Measurements from ENCODE around the gene CMC2. TPM values are rescaled to one million over a fixed set of nuclear protein-coding genes. Genes with fewer than 3 reads are reported as not detected.

The CMC2 gene
- polyA plus RNA-seq, 3 donors from 2014 or later, result 89.9 to 132 (median 113) TPM

- peaks cover 0 to 13% (median 6%) of the 10 kb centered on the region in 3 donors for H3K36me3 Mint-ChIP-seq
- H3K9me3 Mint-ChIP-seq, result no peaks in the 10 kb centered on the region
- H3K27ac Mint-ChIP-seq, result no peak overlapping the region
- no peaks in the 10 kb centered on the region for H3K27me3 Mint-ChIP-seq (ENCODE audit: low read depth in 3 of 3)
- peaks cover 3 to 5% of the 10 kb centered on the region in 2 donors for H3K4me1 Mint-ChIP-seq
- no peak overlapping the region for H3K4me3 Mint-ChIP-seq
- DNase-seq, result no peak
Measured at GRCh38 chr16:80982646-80983045, 24.0 kb downstream of the CMC2 start.

- Mint-ChIP-seq H3K36me3 (peaks cover 4 to 20% (median 11%) of the 10 kb centered on the region in 3 donors), H3K27ac (no peak overlapping the region), H3K27me3 (ENCODE audit: low read depth in 3 of 3) (no peaks in the 10 kb centered on the region), H3K9me3 (no peaks in the 10 kb centered on the region), H3K4me1 (peaks cover 3 to 5% of the 10 kb centered on the region in 2 donors), H3K4me3 (no peak overlapping the region)
- DNase-seq, result no peak
Measured at GRCh38 chr16:80981103-80981502, 25.6 kb downstream of the CMC2 start.

GRCh38 chr16:80976946-80977345 is 29.7 kb downstream of the CMC2 start:
- no peak overlapping the region for H3K4me3 Mint-ChIP-seq
- H3K27me3 Mint-ChIP-seq (ENCODE audit: low read depth in 3 of 3), result peaks cover 0 to 5% (median 2%) of the 10 kb centered on the region in 3 donors
- H3K9me3 Mint-ChIP-seq, result no peaks in the 10 kb centered on the region
- H3K27ac Mint-ChIP-seq, result no peak overlapping the region
- no peak for DNase-seq
- no peaks in the 10 kb centered on the region for H3K4me1 Mint-ChIP-seq
- H3K36me3 Mint-ChIP-seq, result peaks cover 7 to 30% (median 11%) of the 10 kb centered on the region in 3 donors

GRCh38 chr16:80974649-80975376 is 31.9 kb downstream of the CMC2 start:
- Mint-ChIP-seq H3K9me3 (no peaks in the 10 kb centered on the region), H3K4me1 (no peaks in the 10 kb centered on the region), H3K4me3 (no peak overlapping the region), H3K27ac (peak overlapping the region in 1 of 6 donors; percentile 13), H3K27me3 (ENCODE audit: low read depth in 3 of 3) (peaks cover 0 to 5% (median 2%) of the 10 kb centered on the region in 3 donors), H3K36me3 (peaks cover 9 to 34% (median 11%) of the 10 kb centered on the region in 3 donors)
- DNase-seq, result no peak

GRCh38 chr16:80973991-80974390 is 32.7 kb downstream of the CMC2 start:
- Mint-ChIP-seq H3K27ac (no peak overlapping the region), H3K36me3 (peaks cover 12 to 36% (median 14%) of the 10 kb centered on the region in 3 donors), H3K9me3 (no peaks in the 10 kb centered on the region), H3K27me3 (ENCODE audit: low read depth in 3 of 3) (peaks cover 0 to 5% (median 3%) of the 10 kb centered on the region in 3 donors), H3K4me3 (no peak overlapping the region), H3K4me1 (no peaks in the 10 kb centered on the region)
- DNase-seq, result no peak

GRCh38 chr16:80972611-80973010 is 34.1 kb downstream of the CMC2 start:
- Mint-ChIP-seq H3K4me3 (no peak overlapping the region), H3K4me1 (no peaks in the 10 kb centered on the region), H3K36me3 (peaks cover 16 to 38% (median 19%) of the 10 kb centered on the region in 3 donors), H3K27me3 (ENCODE audit: low read depth in 3 of 3) (peaks cover 0 to 5% (median 3%) of the 10 kb centered on the region in 3 donors), H3K9me3 (no peaks in the 10 kb centered on the region), H3K27ac (no peak overlapping the region)
- no peak for DNase-seq

GRCh38 chr16:80971819-80972218 is 34.9 kb downstream of the CMC2 start:
- Mint-ChIP-seq H3K27me3 (ENCODE audit: low read depth in 3 of 3) (peaks cover 0 to 5% (median 3%) of the 10 kb centered on the region in 3 donors), H3K36me3 (peaks cover 13 to 32% (median 15%) of the 10 kb centered on the region in 3 donors), H3K9me3 (no peaks in the 10 kb centered on the region), H3K4me3 (no peak overlapping the region), H3K27ac (peak overlapping the region in 2 of 6 donors; percentile 1 to 4), H3K4me1 (peaks cover 0 to under 1% of the 10 kb centered on the region in 2 donors)
- no peak for DNase-seq

- H3K27ac Mint-ChIP-seq, result no peak overlapping the region
Measured at GRCh38 chr16:80969114-80969484, 37.6 kb downstream of the CMC2 start.

GRCh38 chr16:80968386-80969113 is 38.1 kb downstream of the CMC2 start:
- no peak for DNase-seq
- Mint-ChIP-seq H3K4me1 (peaks cover 2 to 5% of the 10 kb centered on the region in 2 donors), H3K27ac (no peak overlapping the region), H3K9me3 (peaks cover 0 to 2% (median 0%) of the 10 kb centered on the region in 6 donors), H3K4me3 (no peak overlapping the region), H3K36me3 (peaks cover 11 to 16% (median 15%) of the 10 kb centered on the region in 3 donors), H3K27me3 (ENCODE audit: low read depth in 3 of 3) (peaks cover 0 to 5% (median 0%) of the 10 kb centered on the region in 3 donors)

More at GRCh38 chr16:80969114-80969484, 37.6 kb downstream of the CMC2 start:
- peaks cover 2 to 5% of the 10 kb centered on the region in 2 donors for H3K4me1 Mint-ChIP-seq
- H3K36me3 Mint-ChIP-seq, result peaks cover 11 to 17% (median 15%) of the 10 kb centered on the region in 3 donors
- H3K27me3 Mint-ChIP-seq (ENCODE audit: low read depth in 3 of 3), result peaks cover 0 to 5% (median 0%) of the 10 kb centered on the region in 3 donors
- H3K9me3 Mint-ChIP-seq, result no peaks in the 10 kb centered on the region
- H3K4me3 Mint-ChIP-seq, result no peak overlapping the region
- no peak for DNase-seq

GRCh38 chr16:80966617-80967016 is 40.1 kb downstream of the CMC2 start:
- Mint-ChIP-seq H3K36me3 (peaks cover 10 to 16% (median 11%) of the 10 kb centered on the region in 3 donors), H3K4me1 (peaks cover 2 to 5% of the 10 kb centered on the region in 2 donors), H3K9me3 (peaks cover 0 to 2% (median under 1%) of the 10 kb centered on the region in 6 donors), H3K4me3 (no peak overlapping the region), H3K27ac (no peak overlapping the region), H3K27me3 (ENCODE audit: low read depth in 3 of 3) (peaks cover 0 to 3% (median 0%) of the 10 kb centered on the region in 3 donors)
- no peak for DNase-seq

GRCh38 chr16:80964351-80964750 is 42.3 kb downstream of the CMC2 start:
- peaks cover 8 to 18% (median 13%) of the 10 kb centered on the region in 3 donors for H3K36me3 Mint-ChIP-seq
- peaks cover 2 to 5% of the 10 kb centered on the region in 2 donors for H3K4me1 Mint-ChIP-seq
- no peak for DNase-seq
- peaks cover 0 to 2% (median 2%) of the 10 kb centered on the region in 3 donors for H3K27me3 Mint-ChIP-seq (ENCODE audit: low read depth in 3 of 3)
- H3K27ac Mint-ChIP-seq, result peak overlapping the region in 1 of 6 donors; percentile 34
- H3K9me3 Mint-ChIP-seq, result peaks cover 4 to 22% (median 15%) of the 10 kb centered on the region in 6 donors
- H3K4me3 Mint-ChIP-seq, result no peak overlapping the region

- no peak for DNase-seq
- Mint-ChIP-seq H3K27ac (no peak overlapping the region), H3K4me3 (no peak overlapping the region), H3K9me3 (peaks cover 8 to 36% (median 28%) of the 10 kb centered on the region in 6 donors), H3K27me3 (ENCODE audit: low read depth in 3 of 3) (peaks cover 0 to 2% (median 2%) of the 10 kb centered on the region in 3 donors), H3K36me3 (peaks cover 2 to 15% (median 4%) of the 10 kb centered on the region in 3 donors), H3K4me1 (peaks cover 2 to 5% of the 10 kb centered on the region in 2 donors)
Measured at GRCh38 chr16:80962879-80963278, 43.8 kb downstream of the CMC2 start.

GRCh38 chr16:80958284-80958683 is 48.4 kb downstream of the CMC2 start:
- DNase-seq, result no peak
- Mint-ChIP-seq H3K27me3 (ENCODE audit: low read depth in 3 of 3) (peaks cover 2 to 5% (median 4%) of the 10 kb centered on the region in 3 donors), H3K4me3 (no peak overlapping the region), H3K36me3 (peaks cover 9 to 28% (median 17%) of the 10 kb centered on the region in 3 donors), H3K9me3 (peaks cover 27 to 53% (median 48%) of the 10 kb centered on the region in 6 donors), H3K4me1 (no peaks in the 10 kb centered on the region), H3K27ac (no peak overlapping the region)

GRCh38 chr16:80954985-80955384 is 51.7 kb downstream of the CMC2 start:
- H3K4me1 Mint-ChIP-seq, result no peaks in the 10 kb centered on the region
- H3K9me3 Mint-ChIP-seq, result peaks cover 23 to 44% (median 37%) of the 10 kb centered on the region in 6 donors
- peaks cover 2 to 4% (median 3%) of the 10 kb centered on the region in 3 donors for H3K27me3 Mint-ChIP-seq (ENCODE audit: low read depth in 3 of 3)
- DNase-seq, result no peak
- no peak overlapping the region for H3K27ac Mint-ChIP-seq
- H3K4me3 Mint-ChIP-seq, result no peak overlapping the region
- H3K36me3 Mint-ChIP-seq, result peaks cover 5 to 19% (median 17%) of the 10 kb centered on the region in 3 donors
